NCI-H128 (cell line): ENCODE data around the gene RALGAPA2.

Experiments
- DNase-seq: peaks from one replicate; lab custom pipeline; 2025; ENCODE audit not compliant: unreplicated experiment; lab: John Stamatoyannopoulos, UW

Gene RALGAPA2

DNA sequence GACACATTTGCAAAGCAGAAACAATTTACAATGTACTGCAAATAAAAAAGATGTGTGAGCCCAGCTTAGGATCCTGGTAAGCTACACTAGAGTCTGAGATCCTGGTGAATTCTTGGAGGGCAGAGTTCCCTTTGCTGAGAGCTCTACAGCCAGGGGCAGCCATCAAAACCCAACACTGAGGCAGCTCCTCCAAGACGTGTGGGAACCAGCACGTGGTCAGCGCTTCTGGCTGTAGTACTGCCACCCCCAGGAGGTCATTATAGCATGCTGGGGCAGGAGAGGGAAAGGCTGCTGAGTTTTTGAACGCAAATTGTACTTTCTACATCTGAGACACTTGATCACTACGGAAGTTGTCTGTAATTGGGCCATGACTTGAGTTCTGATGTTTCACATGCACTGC, 213.0 kb downstream of the RALGAPA2 start:
- no peak for DNase-seq

GRCh38 chr20:20498076-20498861, 214.2 kb downstream of the RALGAPA2 start:
- DNase-seq = no peak

- no peak for DNase-seq
These were observed 215.0 kb downstream of the RALGAPA2 start for GRCh38 chr20:20497242-20497978.

DNA sequence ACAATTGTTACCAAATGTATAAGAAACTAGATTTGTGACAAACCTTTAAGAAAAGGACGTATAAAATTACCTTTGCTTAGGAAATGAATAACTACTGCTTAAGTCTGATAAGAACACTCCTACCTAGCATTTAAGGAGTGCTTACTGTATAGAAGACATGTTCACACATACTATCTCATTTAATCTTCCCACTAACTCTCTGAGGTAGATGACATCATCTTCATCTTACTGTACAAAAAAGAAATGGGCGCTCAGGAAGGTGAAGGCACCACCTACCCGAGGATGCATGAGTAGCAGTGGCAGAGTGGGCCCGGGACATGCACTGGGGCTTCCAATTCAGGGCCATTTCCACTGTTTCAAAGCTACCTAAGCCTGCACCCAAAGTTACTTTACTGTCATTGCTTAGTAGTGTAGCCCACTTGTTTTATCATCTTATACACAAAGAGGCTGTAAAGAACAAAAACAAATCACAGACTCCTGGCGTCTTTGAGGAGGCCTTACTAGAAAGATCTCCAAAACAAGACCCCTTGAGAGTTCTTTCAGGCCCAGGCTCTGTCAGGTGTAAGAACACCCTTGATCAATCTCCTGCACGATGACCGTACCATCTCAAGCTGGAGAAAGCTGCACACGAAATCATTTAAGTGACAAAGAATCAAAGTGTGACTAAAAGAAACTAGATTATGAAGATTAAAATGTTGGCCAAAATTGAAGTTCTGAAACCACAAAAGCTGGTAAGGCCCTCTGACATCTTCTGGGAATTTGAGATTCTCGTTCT, 216.5 kb downstream of the RALGAPA2 start:
- no peak for DNase-seq

GRCh38 chr20:20493701-20494100, 218.7 kb downstream of the RALGAPA2 start:
- DNase-seq = no peak

DNA sequence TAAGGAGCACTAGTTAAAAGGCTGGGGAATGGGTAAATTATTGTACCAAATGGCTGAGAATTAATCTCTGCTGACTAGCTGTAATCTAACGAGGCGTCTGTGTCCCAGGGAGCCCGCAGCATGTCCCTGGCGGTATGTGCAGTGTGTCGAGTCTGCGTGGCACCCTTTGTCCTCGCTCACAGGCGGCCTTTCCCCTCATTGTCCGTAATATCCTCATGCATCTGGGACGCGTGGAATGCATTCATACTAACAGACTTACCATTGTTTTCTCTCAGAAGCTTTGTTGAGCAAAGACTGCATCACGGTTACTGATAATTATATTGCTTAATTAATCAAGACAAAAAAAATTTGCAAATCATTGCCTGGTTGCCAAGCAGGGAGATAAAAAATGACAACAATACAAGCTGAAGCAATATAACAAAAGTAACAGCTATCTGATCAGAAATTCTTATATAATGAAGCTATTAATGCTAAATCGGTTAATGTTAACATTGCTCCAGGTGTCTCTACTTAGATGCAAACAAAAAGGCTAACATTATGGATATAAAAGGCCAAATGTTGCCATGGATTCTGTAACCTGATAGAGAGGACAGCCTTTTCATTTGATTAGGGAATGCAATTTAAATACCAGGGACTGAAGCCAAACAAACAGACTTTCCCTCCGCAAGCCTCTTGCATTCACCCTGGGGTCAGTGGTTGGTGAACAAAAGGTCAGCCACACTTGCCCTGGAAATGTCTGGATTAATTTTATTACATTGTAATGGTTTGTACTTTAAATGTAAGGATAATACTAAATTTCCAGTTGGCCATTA, 219.7 kb downstream of the RALGAPA2 start:
- no peak for DNase-seq

DNA sequence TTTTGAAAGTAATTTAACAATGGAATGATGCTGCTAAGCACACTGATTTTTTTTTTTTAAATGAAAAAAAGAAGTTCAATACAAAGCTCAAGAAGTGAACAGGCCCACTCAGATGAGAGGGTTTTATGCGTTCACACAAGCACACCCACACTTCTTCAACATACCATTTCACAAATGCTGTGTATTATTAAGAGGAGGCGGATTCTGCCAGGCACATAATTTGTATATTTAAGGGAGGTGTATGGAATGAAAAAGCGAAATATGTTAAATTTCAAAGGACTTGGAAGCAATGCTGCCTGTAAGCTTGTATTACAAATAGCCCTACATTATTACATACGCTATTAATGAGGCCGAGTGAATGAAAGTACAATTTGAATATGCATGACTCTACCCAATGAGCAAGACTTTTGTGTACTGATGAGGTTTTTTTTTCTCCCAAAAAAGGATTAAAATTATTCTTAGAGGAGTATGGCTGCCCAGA, 220.6 kb downstream of the RALGAPA2 start:
- no peak for DNase-seq

DNA sequence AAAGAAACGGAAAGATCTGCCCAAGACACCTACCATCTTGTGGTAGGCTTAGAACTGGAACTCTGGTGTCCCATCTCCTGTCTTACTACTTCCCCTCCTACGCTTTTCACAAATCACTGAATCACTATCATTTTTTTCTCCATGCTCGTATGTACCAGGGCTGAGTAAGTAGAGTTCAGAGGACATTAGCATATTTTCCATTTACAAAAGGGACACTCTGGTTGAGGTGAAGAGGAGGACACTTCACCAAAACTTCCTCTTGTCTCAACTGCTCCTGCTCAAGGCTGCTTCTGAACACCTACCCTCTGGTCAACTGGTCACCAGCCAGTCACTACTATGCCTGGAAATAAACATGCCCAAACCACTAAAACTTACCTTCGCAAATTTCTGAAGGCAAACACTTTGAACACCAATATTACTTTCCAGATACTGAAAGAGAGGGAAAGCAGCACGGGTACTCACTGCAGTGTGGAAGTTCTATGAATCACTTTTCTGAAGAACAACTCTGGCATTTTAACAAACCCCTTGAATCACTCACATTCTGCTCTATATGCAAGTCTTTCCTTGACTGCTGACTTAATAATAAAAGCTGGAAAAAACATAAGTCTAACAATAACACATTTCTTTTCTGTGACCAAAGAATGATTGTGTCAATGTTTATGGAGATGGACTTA, 221.2 kb downstream of the RALGAPA2 start:
- no peak for DNase-seq

DNA sequence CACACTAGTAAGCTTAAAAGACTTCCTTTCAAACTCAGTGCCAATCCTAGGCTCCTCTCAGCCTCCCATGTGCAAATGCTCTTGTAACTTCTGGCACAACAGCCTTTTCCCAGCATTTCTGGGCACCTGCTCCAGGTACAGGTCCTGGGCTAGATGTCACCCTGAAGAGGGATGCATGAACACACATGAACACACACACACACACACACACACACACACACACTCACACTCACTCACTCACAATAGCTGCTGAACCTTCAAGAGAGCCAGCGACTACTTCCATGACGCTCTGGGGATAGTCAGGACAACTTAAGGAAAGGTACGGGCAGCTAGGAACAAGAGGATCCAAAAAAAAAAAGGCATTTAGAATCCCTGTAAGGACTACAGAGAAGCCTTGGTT, 221.8 kb downstream of the RALGAPA2 start:
- DNase-seq = no peak

GRCh38 chr20:20489648-20490341, 222.6 kb downstream of the RALGAPA2 start:
- no peak for DNase-seq

DNA sequence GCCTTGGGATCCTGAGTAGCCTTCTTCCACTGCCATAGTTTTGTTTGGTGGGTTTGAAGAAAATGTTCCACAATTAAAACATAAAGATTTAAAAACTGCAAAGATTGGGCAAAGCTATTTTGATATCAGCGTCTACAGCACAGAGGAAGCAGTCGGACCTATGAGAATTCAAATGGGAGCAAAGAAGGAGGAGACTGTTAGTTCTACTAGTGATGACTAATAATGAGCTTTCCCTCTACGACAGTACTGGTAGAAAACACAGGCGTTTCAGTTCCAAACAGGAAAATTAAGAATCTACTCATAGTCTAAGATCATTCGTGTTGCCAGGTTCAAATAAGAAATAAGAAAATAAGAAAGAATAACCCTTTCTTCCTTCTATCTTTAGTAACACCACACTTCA, 223.4 kb downstream of the RALGAPA2 start:
- no peak for DNase-seq

GRCh38 chr20:20488388-20488787, 224.1 kb downstream of the RALGAPA2 start:
- DNase-seq = no peak

GRCh38 chr20:20487811-20488210, 224.6 kb downstream of the RALGAPA2 start:
- no peak for DNase-seq

DNA sequence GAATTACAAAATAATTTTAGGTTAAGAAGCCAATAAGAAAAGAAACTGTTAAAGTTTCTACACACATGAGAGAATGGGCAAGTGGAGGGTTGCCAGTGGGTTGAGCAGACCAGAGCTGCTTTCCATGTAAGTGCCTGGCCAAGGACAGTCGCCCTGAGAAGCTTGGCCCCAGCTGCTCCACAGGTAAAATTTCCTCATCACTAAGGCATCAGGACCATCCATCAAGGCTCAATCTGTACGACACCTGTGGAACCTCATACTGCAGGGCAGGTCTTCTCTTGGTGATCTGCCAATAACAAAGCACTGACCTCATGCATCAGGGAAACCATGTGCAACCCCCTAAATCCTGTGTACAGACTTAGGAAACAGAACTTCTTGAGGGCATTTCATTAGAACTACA, 229.1 kb downstream of the RALGAPA2 start:
- DNase-seq = no peak

DNA sequence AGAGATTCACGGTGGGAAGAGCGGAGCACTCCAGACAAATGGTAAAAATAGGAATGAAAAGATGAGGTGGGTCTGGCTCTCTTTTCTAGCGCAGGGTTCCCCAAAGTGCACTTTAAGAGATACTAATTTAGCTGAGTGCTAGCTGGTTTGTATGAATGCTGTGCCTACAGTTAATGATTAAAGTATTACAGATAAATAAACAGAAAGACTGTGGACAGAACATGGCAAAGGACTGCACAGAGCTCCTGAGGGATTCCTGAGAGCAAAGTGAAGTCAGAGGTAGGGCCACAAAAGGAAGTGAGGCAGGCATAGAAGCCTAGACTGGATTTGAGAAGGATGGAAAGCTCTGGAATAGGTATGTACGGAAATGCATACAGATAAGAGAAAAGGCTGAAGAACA, 230.0 kb downstream of the RALGAPA2 start:
- no peak for DNase-seq

DNA sequence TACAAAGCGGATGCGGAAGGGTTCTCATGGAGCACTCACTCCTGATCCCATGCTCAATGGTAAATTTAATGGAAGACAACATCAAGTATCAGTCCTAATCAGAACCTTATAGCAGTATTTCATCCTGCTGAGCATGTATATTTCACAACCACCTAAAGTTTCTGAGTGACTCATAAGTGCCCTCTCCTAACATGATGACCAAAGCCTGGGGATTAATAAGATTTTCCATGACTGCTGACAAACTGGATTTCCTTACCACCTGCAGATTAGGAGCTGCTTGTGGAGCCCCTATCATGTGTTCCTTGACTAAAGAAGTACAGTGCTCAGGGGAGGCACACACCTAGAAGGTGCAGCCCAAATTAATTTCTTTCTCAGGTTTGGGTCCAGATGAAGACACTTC, 231.8 kb downstream of the RALGAPA2 start:
- DNase-seq = no peak

DNA sequence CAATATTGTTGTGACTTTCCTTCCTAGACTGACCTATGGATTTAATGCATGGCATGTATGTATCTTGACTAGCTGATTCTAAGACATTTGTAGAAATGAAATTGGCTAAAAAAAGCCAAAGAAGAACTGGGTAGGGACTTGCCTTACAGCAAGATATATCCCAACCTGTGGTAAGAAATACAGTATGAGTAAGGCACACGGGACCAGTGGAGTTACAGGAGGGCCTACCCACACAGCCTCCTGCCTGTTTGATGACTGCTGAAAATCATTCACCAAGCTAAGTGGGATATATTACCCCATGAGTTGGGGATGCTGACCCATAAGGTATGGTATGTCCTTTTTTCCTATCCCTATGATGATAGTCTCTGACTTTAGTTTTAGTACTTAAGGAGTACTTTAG, 232.3 kb downstream of the RALGAPA2 start:
- DNase-seq = no peak

DNA sequence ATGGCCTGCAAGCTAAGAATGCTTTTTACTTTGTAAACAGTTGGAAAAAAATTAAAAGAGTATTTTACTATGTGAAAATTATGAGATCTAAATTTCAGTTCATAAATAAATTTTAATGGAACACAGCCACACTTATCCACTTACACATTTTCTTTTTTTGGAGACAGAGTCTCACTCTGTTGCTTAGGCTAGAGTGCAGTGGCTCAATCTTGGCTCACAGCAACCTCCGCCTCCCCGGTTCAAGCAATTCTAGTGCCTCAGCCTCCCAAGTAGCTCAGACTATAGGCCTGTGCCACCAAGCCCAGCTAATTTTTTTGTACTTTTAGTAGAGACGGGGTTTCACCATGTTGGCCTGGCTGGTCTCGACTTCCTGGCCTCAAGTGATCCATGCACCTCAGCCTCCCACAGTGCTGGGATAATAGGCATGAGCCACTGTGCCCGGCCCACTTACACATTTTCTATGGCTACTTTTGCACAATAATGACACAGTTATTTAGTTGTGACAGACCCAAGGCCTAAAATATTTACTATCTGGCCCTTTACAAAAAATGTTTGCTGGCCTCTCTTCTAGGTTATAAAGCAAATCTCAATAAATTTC, 234.9 kb downstream of the RALGAPA2 start:
- DNase-seq = no peak

DNA sequence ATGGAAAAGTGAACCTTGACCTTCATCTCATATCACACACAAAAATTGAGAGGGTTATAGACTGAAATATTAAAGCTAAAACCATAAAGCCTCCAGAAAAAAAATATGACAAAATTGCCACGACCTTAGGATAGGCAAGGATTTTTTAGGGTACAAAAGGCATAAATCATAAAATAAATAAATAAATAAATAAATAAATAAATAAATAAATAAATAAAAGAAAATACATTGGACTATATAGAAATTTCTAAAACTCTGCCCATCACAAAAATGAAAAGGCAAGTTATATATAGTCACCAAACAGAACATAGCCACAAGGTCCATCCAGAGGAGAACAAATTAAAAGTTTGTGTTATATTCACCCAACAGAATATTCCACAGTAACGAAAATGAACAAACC, 235.9 kb downstream of the RALGAPA2 start:
- DNase-seq = no peak
